Measurements from ENCODE around the gene UTS2.

The UTS2 gene

DNA sequence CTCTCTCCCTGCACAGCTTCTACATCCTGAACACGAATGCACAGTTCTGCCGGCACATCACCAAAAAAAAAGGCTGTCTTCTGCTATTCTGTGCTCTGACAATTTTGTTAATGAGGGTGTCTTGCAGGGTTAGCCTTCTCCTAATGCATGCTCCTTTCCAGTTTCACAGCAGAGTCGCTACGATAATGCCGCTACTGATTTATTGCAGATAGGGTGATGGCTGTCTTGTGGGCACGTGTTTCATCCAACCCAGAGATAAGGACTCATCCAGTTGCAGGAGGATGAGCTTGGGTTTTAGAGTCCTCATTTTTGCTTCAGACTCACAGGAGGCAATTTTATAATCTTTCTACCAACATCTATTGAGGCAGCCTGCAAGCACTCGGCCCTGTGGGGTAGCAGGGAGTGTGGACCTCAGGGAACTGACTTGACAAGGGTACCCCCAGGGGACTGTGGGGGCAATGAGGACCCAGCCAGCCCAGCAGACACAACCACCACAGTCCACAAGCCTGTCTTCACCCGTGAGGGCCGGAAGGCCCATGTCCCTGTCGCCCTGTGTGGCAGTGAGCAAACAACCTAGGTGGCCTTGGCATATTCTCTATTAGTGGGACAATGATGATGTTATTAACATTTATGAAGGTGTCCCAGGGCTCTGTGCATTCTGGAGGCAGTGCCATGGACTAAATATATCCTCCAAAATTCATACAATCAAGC lies 15.4 kb upstream of the UTS2 start:
- H3K23ac ChIP-seq (ENCODE audit: low read depth, low read length, poor library complexity) = no peak overlapping the region
- no peaks in the 10 kb centered on the region for H3K36me3 ChIP-seq (replicated peaks in 1 of 2; ENCODE audit: control insufficient read depth in 2 of 2, insufficient read depth in 2 of 2, low read length in 2 of 2)
- peaks cover 2 to 3% of the 10 kb centered on the region in 2 donors for H3K4me1 ChIP-seq (ENCODE audit: control insufficient read depth in 2 of 2, insufficient read depth in 1 of 2, low read depth in 1 of 2, low read length in 2 of 2)
- H3K79me1 ChIP-seq (ENCODE audit: low read depth, low read length) = no peaks in the 10 kb centered on the region
- H3K18ac ChIP-seq (ENCODE audit: low read length) = no peak overlapping the region
- no CpG with 5 or more reads among the region's 10 CpGs for WGBS, 2 donors (ENCODE audit: extremely low coverage in 2 of 2, insufficient read length in 2 of 2, insufficient replicate concordance in 1 of 2)
- no peak overlapping the region for H2AK5ac ChIP-seq (ENCODE audit: low read depth, low read length)
- no peak overlapping the region for H3K14ac ChIP-seq (ENCODE audit: low read length)
- no peak overlapping the region for H3K4ac ChIP-seq (ENCODE audit: low read length)
- DNase-seq (ENCODE audit: low spot score) = no peak
- no peak overlapping the region for H2BK5ac ChIP-seq (ENCODE audit: low read length)
- peaks cover 0 to 3% (median 0%) of the 10 kb centered on the region in 3 experiments for H3K27me3 ChIP-seq (ENCODE audit: control insufficient read depth in 3 of 3, insufficient read depth in 3 of 3, low read depth in 1 of 3, low read length in 3 of 3)
- H3K9ac ChIP-seq (ENCODE audit: low read depth, low read length, poor library complexity) = no peak overlapping the region
- no peak overlapping the region for H2BK15ac ChIP-seq (ENCODE audit: low read length)
- no peak overlapping the region for H4K91ac ChIP-seq (ENCODE audit: low read depth, low read length, poor library complexity)
- H3K4me2 ChIP-seq (ENCODE audit: insufficient read depth, low read length, poor library complexity, severe bottlenecking) = no peak overlapping the region
- no peak overlapping the region for H4K8ac ChIP-seq (ENCODE audit: low read depth, low read length)
- H2BK120ac ChIP-seq (ENCODE audit: low read depth, low read length) = no peak overlapping the region
- no peak overlapping the region for H2AFZ ChIP-seq (ENCODE audit: low read length)
- H3K27ac ChIP-seq (replicated peaks; ENCODE audit: low read length) = no peak overlapping the region
- no peaks in the 10 kb centered on the region for H3K9me3 ChIP-seq (replicated peaks in 1 of 2; ENCODE audit: control insufficient read depth in 2 of 2, insufficient read depth in 1 of 2, low read depth in 1 of 2, low read length in 2 of 2)
- no peak overlapping the region for H3K4me3 ChIP-seq (ENCODE audit: low read length in 2 of 2)
- no peak overlapping the region for H2BK12ac ChIP-seq (ENCODE audit: low read length)

DNA sequence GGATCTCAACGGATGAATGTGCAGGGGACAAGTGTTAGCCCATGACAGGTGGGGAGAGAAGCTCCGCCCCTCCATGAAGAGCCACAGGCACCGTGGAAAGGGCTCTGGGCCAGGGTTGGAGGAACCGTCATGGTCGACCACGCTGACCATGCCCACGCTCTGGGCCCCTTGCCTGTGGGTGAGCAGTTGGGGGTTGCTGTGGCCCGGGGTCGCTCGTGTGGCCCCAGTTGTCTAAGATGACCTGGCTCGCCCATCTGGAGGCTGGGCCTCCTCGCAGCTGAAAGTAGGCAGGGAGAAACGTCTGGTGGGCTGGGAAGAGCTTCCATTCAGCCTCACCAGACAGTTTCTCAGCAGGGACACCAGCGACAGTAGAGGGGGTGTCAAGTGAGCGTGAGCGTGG lies 13.1 kb upstream of the UTS2 start:
- peaks cover 0 to 3% (median 0%) of the 10 kb centered on the region in 3 experiments for H3K27me3 ChIP-seq (ENCODE audit: control insufficient read depth in 3 of 3, insufficient read depth in 3 of 3, low read depth in 1 of 3, low read length in 3 of 3)
- H4K91ac ChIP-seq (ENCODE audit: low read depth, low read length, poor library complexity) = no peak overlapping the region
- no peaks in the 10 kb centered on the region for H3K79me1 ChIP-seq (ENCODE audit: low read depth, low read length)
- H3K4me1 ChIP-seq (ENCODE audit: control insufficient read depth in 2 of 2, insufficient read depth in 1 of 2, low read depth in 1 of 2, low read length in 2 of 2) = peaks cover 2 to 3% of the 10 kb centered on the region in 2 donors
- no peak overlapping the region for H3K14ac ChIP-seq (ENCODE audit: low read length)
- no peak overlapping the region for H2BK5ac ChIP-seq (ENCODE audit: low read length)
- H3K9me3 ChIP-seq (replicated peaks in 1 of 2; ENCODE audit: control insufficient read depth in 2 of 2, insufficient read depth in 1 of 2, low read depth in 1 of 2, low read length in 2 of 2) = no peaks in the 10 kb centered on the region
- H4K8ac ChIP-seq (ENCODE audit: low read depth, low read length) = peak overlapping the region; percentile 23
- H2AK5ac ChIP-seq (ENCODE audit: low read depth, low read length) = no peak overlapping the region
- H3K9ac ChIP-seq (ENCODE audit: low read depth, low read length, poor library complexity) = no peak overlapping the region
- no peak overlapping the region for H2BK15ac ChIP-seq (ENCODE audit: low read length)
- H3K4ac ChIP-seq (ENCODE audit: low read length) = no peak overlapping the region
- no peak overlapping the region for H2BK12ac ChIP-seq (ENCODE audit: low read length)
- H3K23ac ChIP-seq (ENCODE audit: low read depth, low read length, poor library complexity) = no peak overlapping the region
- H3K4me2 ChIP-seq (ENCODE audit: insufficient read depth, low read length, poor library complexity, severe bottlenecking) = no peak overlapping the region
- DNase-seq (ENCODE audit: low spot score) = no peak
- H3K4me3 ChIP-seq (ENCODE audit: low read length in 2 of 2) = no peak overlapping the region
- no peaks in the 10 kb centered on the region for H3K36me3 ChIP-seq (replicated peaks in 1 of 2; ENCODE audit: control insufficient read depth in 2 of 2, insufficient read depth in 2 of 2, low read length in 2 of 2)
- H3K18ac ChIP-seq (ENCODE audit: low read length) = peak overlapping the region; percentile 32
- no CpG with 5 or more reads among the region's 16 CpGs for WGBS, 2 donors (ENCODE audit: extremely low coverage in 2 of 2, insufficient read length in 2 of 2, insufficient replicate concordance in 1 of 2)
- no peak overlapping the region for H2AFZ ChIP-seq (ENCODE audit: low read length)
- no peak overlapping the region for H2BK120ac ChIP-seq (ENCODE audit: low read depth, low read length)
- H3K27ac ChIP-seq (replicated peaks; ENCODE audit: low read length) = no peak overlapping the region

- H3K27ac ChIP-seq (replicated peaks; ENCODE audit: low read length) = no peak overlapping the region
- H3K14ac ChIP-seq (ENCODE audit: low read length) = no peak overlapping the region
- no CpG with 5 or more reads among the region's 17 CpGs for WGBS, 2 donors (ENCODE audit: extremely low coverage in 2 of 2, insufficient read length in 2 of 2, insufficient replicate concordance in 1 of 2)
- H3K9ac ChIP-seq (ENCODE audit: low read depth, low read length, poor library complexity) = no peak overlapping the region
- no peaks in the 10 kb centered on the region for H3K36me3 ChIP-seq (replicated peaks in 1 of 2; ENCODE audit: control insufficient read depth in 2 of 2, insufficient read depth in 2 of 2, low read length in 2 of 2)
- H2AFZ ChIP-seq (ENCODE audit: low read length) = peak overlapping the region; percentile 62
- H3K27me3 ChIP-seq (ENCODE audit: control insufficient read depth in 3 of 3, insufficient read depth in 3 of 3, low read depth in 1 of 3, low read length in 3 of 3) = no peaks in the 10 kb centered on the region
- DNase-seq (ENCODE audit: low spot score) = no peak
- H2BK120ac ChIP-seq (ENCODE audit: low read depth, low read length) = no peak overlapping the region
- H2BK15ac ChIP-seq (ENCODE audit: low read length) = no peak overlapping the region
- no peak overlapping the region for H2BK5ac ChIP-seq (ENCODE audit: low read length)
- no peak overlapping the region for H3K4me2 ChIP-seq (ENCODE audit: insufficient read depth, low read length, poor library complexity, severe bottlenecking)
- H3K4me1 ChIP-seq (ENCODE audit: control insufficient read depth in 2 of 2, insufficient read depth in 1 of 2, low read depth in 1 of 2, low read length in 2 of 2) = peaks cover 2 to 3% of the 10 kb centered on the region in 2 donors
- H3K18ac ChIP-seq (ENCODE audit: low read length) = no peak overlapping the region
- no peak overlapping the region for H4K91ac ChIP-seq (ENCODE audit: low read depth, low read length, poor library complexity)
- H3K4me3 ChIP-seq (ENCODE audit: low read length in 2 of 2) = no peak overlapping the region
- no peak overlapping the region for H2BK12ac ChIP-seq (ENCODE audit: low read length)
- no peak overlapping the region for H4K8ac ChIP-seq (ENCODE audit: low read depth, low read length)
- H3K4ac ChIP-seq (ENCODE audit: low read length) = no peak overlapping the region
- H2AK5ac ChIP-seq (ENCODE audit: low read depth, low read length) = no peak overlapping the region
- no peak overlapping the region for H3K23ac ChIP-seq (ENCODE audit: low read depth, low read length, poor library complexity)
- H3K79me1 ChIP-seq (ENCODE audit: low read depth, low read length) = no peaks in the 10 kb centered on the region
- no peaks in the 10 kb centered on the region for H3K9me3 ChIP-seq (replicated peaks in 1 of 2; ENCODE audit: control insufficient read depth in 2 of 2, insufficient read depth in 1 of 2, low read depth in 1 of 2, low read length in 2 of 2)
Measured at GRCh38 chr1:7863756-7864328, 11.0 kb upstream of the UTS2 start.

- H3K4me1 ChIP-seq (ENCODE audit: control insufficient read depth in 2 of 2, insufficient read depth in 1 of 2, low read depth in 1 of 2, low read length in 2 of 2) = peaks cover 2 to 3% of the 10 kb centered on the region in 2 donors
- H2BK5ac ChIP-seq (ENCODE audit: low read length) = no peak overlapping the region
- H3K27me3 ChIP-seq (ENCODE audit: control insufficient read depth in 3 of 3, insufficient read depth in 3 of 3, low read depth in 1 of 3, low read length in 3 of 3) = no peaks in the 10 kb centered on the region
- H2AK5ac ChIP-seq (ENCODE audit: low read depth, low read length) = no peak overlapping the region
- no peaks in the 10 kb centered on the region for H3K36me3 ChIP-seq (replicated peaks in 1 of 2; ENCODE audit: control insufficient read depth in 2 of 2, insufficient read depth in 2 of 2, low read length in 2 of 2)
- no peak overlapping the region for H4K91ac ChIP-seq (ENCODE audit: low read depth, low read length, poor library complexity)
- H2BK15ac ChIP-seq (ENCODE audit: low read length) = no peak overlapping the region
- no peak overlapping the region for H3K23ac ChIP-seq (ENCODE audit: low read depth, low read length, poor library complexity)
- no peak overlapping the region for H3K14ac ChIP-seq (ENCODE audit: low read length)
- no peak for DNase-seq (ENCODE audit: low spot score)
- no peak overlapping the region for H3K4me2 ChIP-seq (ENCODE audit: insufficient read depth, low read length, poor library complexity, severe bottlenecking)
- no peaks in the 10 kb centered on the region for H3K79me1 ChIP-seq (ENCODE audit: low read depth, low read length)
- H2AFZ ChIP-seq (ENCODE audit: low read length) = no peak overlapping the region
- no peak overlapping the region for H4K8ac ChIP-seq (ENCODE audit: low read depth, low read length)
- no peak overlapping the region for H2BK120ac ChIP-seq (ENCODE audit: low read depth, low read length)
- no peaks in the 10 kb centered on the region for H3K9me3 ChIP-seq (replicated peaks in 1 of 2; ENCODE audit: control insufficient read depth in 2 of 2, insufficient read depth in 1 of 2, low read depth in 1 of 2, low read length in 2 of 2)
- WGBS, 2 donors (ENCODE audit: extremely low coverage in 2 of 2, insufficient read length in 2 of 2, insufficient replicate concordance in 1 of 2) = no CpG with 5 or more reads among the region's 17 CpGs
- no peak overlapping the region for H3K4ac ChIP-seq (ENCODE audit: low read length)
- H3K18ac ChIP-seq (ENCODE audit: low read length) = no peak overlapping the region
- H3K4me3 ChIP-seq (ENCODE audit: low read length in 2 of 2) = no peak overlapping the region
- no peak overlapping the region for H3K27ac ChIP-seq (replicated peaks; ENCODE audit: low read length)
- H2BK12ac ChIP-seq (ENCODE audit: low read length) = no peak overlapping the region
- no peak overlapping the region for H3K9ac ChIP-seq (ENCODE audit: low read depth, low read length, poor library complexity)
Measured at GRCh38 chr1:7862211-7863060, 9.6 kb upstream of the UTS2 start.
